H1 (cell line): Measurements from ENCODE around the gene SFMBT2. TPM values are rescaled to one million over a fixed set of nuclear protein-coding genes. Genes with fewer than 3 reads are reported as not detected.

ENCODE experiments used
- CBX5 ChIP-seq: fragments of 300-800, 300-1000 bp; sonication (generic); IDR thresholded peaks from 2 replicates; pipeline ENCODE4 v1.7.1; 2016; ENCODE audit warnings: antibody characterized with exemption, low read length, low read depth
- CEBPB ChIP-seq: IDR thresholded peaks from 2 replicates; pipeline ENCODE4 v1.6.1; 2012; ENCODE audit warnings: low read depth, low read length
- FOSL1 ChIP-seq: IDR thresholded peaks from 2 replicates; pipeline ENCODE4 v1.6.1; 2011; ENCODE audit warnings: mild to moderate bottlenecking, low read depth, low read length, moderate library complexity; ENCODE audit not compliant: insufficient read depth
- HDAC2 ChIP-seq, 2 experiments: fragments of 300-600 bp in 1 of 2; sonication (generic) in 1 of 2; IDR thresholded peaks; 2 replicates each; pipeline ENCODE4 v1.6.1; 2011 to 2012; ENCODE audit warnings: low read depth in 2 of 2, low read length in 2 of 2, mild to moderate bottlenecking in 2 of 2, moderate library complexity in 2 of 2, borderline replicate concordance in 1 of 2, inconsistent platforms in 1 of 2
- JUN ChIP-seq: IDR thresholded peaks from 2 replicates; pipeline ENCODE4 v1.6.1; 2011; ENCODE audit warnings: low read depth, mild to moderate bottlenecking, improper control_type of control experiment, low read length
- POU5F1 ChIP-seq: IDR thresholded peaks from 2 replicates; pipeline ENCODE4 v1.6.1; 2011; ENCODE audit warnings: low read depth, mild to moderate bottlenecking, low read length, moderate library complexity
- RFX5 ChIP-seq: IDR thresholded peaks from 2 replicates; pipeline ENCODE4 v1.6.1; 2011; ENCODE audit warnings: low read depth, low read length, improper control_type of control experiment, borderline replicate concordance
- SIX5 ChIP-seq: IDR thresholded peaks from 2 replicates; pipeline ENCODE4 v1.6.1; 2011; ENCODE audit warnings: mild to moderate bottlenecking, low read depth, low read length
- SRF ChIP-seq: IDR thresholded peaks from 2 replicates; pipeline ENCODE4 v1.6.1; 2011; ENCODE audit warnings: mild to moderate bottlenecking, low read depth, low read length, moderate library complexity
- ZNF274 ChIP-seq: IDR thresholded peaks from 2 replicates; pipeline ENCODE4 v1.7.0; 2012; ENCODE audit warnings: low read length, borderline replicate concordance; ENCODE audit errors: extremely low read depth
- polyA plus RNA-seq, 7 experiments: library from polyadenylated mRNA; depleted of rRNA in 3 of 7; stranded (reverse) in 5 of 7; unstranded in 2 of 7; fragments of >200 nt in 5 of 7; fragments of 200-250 nt in 2 of 7; gene quantifications; 1 replicate in 5 of 7; 2 replicates in 1 of 7; 4 replicates in 1 of 7; pipeline versions ENCODE4 v1.2.1 to v1.2.3, GENCODE V29; 2011 to 2013; ENCODE audit warnings: missing spikeins in 2 of 7, mixed read lengths in 2 of 7
- total RNA-seq: library from RNA; stranded (reverse); fragmentation: NEBNext Ultra II Directional; extraction: Animal tissue kit (Norgen Biotek cat#: 25700); gene quantifications from 2 replicates; pipeline ENCODE4 v1.2.1, GENCODE V29; 2021
- TF ChIP-seq, protein P1 (sequence below): IDR thresholded peaks from 2 replicates; pipeline ENCODE4 v1.6.1; 2011; ENCODE audit warnings: low read depth, mild to moderate bottlenecking, low read length; ENCODE audit not compliant: insufficient read depth

The SFMBT2 gene
- total and polyA plus RNA-seq, 2 of the 8 experiments (the other 6 are each of a cell fraction or from before 2014, with no cell fraction given): 2.9 to 11.0 TPM

DNA sequence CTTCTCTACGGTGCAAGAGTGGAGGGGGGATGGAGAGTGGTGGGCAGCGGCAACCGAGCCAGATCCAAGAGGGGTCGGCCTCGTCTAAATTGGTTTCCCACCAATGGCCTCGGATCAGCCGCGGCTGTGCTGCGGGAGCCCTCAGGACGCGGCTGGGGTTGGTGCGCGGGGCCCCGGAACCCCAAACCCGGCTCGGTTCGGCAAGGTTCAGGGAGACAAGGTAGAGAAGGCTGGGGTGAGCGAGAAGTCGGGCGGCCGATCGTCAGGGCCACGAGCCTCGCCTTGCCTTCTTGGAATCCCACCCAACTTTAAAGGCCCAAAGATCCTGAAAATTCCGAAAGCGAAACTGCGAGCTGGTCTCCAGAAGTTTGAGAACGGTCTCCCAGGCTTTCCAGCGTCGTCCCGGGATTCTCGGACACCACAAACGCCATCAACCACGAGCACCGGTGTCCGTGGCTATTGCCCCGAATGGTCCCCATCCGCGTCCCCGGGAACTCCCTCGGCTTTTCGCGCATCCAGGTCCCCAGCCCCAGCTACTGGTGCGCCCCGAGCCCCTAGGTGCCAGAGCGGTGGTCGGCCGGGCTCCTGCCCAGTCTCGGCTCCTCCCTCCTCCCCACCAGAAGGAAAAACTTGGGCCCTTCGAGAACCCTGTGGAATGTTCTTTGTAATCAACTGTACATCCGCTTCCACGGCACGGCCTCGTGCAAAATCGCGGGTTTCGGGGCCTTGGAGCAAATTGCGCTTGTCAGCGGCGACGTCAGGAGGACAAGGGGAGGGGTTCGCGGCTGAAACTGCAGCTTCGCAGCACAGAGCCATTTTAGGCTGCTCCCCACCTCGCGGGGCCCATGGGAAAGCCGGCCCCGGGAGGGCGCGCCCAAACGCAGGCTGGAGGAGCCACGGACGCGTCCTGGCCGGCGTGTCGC lies 3.2 kb downstream of the SFMBT2 start (continued):
- TF ChIP-seq SIX5 (no peak), CEBPB (no peak), POU5F1 (no peak), JUN (no peak), FOSL1 (no peak), CBX5 (no peak), SRF (no peak), RFX5 (no peak), HDAC2 (IDR thresholded peaks at IDR 0.05; ENCODE audit: borderline replicate concordance in 1 of 2, low read depth in 2 of 2, low read length in 2 of 2) (no peak), ZNF274 (no peak)
- TF ChIP-seq, protein P1, sequence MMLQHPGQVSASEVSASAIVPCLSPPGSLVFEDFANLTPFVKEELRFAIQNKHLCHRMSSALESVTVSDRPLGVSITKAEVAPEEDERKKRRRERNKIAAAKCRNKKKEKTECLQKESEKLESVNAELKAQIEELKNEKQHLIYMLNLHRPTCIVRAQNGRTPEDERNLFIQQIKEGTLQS: no peak
